Adipose tissue (tissue), 3 donors: Measurements from ENCODE around the gene CDCA4. TPM values are rescaled to one million over a fixed set of nuclear protein-coding genes. Genes with fewer than 3 reads are reported as not detected.

ENCODE experiments used
- H3K27ac ChIP-seq: one replicate; pipeline ENCODE4 v1.5.1; 2013; ENCODE audit warnings: low read depth, low read length
- WGBS, 3 donors: extraction: QIAGEN DNeasy Blood & Tissue Kit; methylation state at CpG; one replicate each; pipeline ENCODE4 v1.1.7; 2013; 5-methylcytosine and 5-hydroxymethylcytosine counted together
- polyA plus RNA-seq, 3 donors: library from polyadenylated mRNA; stranded (reverse); fragments of 200-250 nt; gene quantifications; one replicate each; pipeline ENCODE4 v1.2.3, GENCODE V29; 2013
- donor health status: healthy with polysubstance abuse.
- donor health status: Bipolar disorder and iron deficiency.
- donor health status: healthy.

Gene CDCA4
- polyA plus RNA-seq, 3 donors = 2.5 to 4.0 (median 3.5) TPM

GRCh38 chr14:105023144-105023543, 2.3 kb upstream of the CDCA4 start:
- 67 to 76% (median 72%) methylated on average over 11 of the region's 11 CpGs for WGBS, 3 donors
- no peak overlapping the region for H3K27ac ChIP-seq

GRCh38 chr14:105022276-105022670, 1.4 kb upstream of the CDCA4 start:
- H3K27ac ChIP-seq = no peak overlapping the region
- WGBS, 3 donors = 58 to 90% (median 87%) methylated on average over 2 of the region's 2 CpGs

GRCh38 chr14:105021656-105022275, 883 bp upstream of the CDCA4 start:
- no peak overlapping the region for H3K27ac ChIP-seq
- WGBS, 3 donors = 8 to 14% (median 13%) methylated on average over 20 of the region's 20 CpGs

GRCh38 chr14:105019861-105020814, 745 bp downstream of the CDCA4 start:
- peak overlapping the region; percentile 15 for H3K27ac ChIP-seq
- WGBS, 3 donors = 7 to 10% (median 7%) methylated on average over 43 to 75 of the region's 75 CpGs

- 82 to 90% (median 86%) methylated on average over 4 of the region's 4 CpGs for WGBS, 3 donors
- H3K27ac ChIP-seq = no peak overlapping the region
Observed at GRCh38 chr14:105018414-105018813, 2.5 kb downstream of the CDCA4 start.

GRCh38 chr14:105015905-105016304, 5.0 kb downstream of the CDCA4 start:
- no peak overlapping the region for H3K27ac ChIP-seq
- whole genome bisulfite sequencing, 3 donors = 67 to 89% (median 79%) methylated on average over 6 of the region's 6 CpGs

GRCh38 chr14:105015242-105015641, 5.6 kb downstream of the CDCA4 start:
- no peak overlapping the region for H3K27ac ChIP-seq
- 61 to 84% (median 76%) methylated on average over 9 of the region's 9 CpGs for WGBS, 3 donors

- 62 to 77% (median 76%) methylated on average over 4 of the region's 4 CpGs for WGBS, 3 donors
- no peak overlapping the region for H3K27ac ChIP-seq
Observed at GRCh38 chr14:105014631-105015030, 6.3 kb downstream of the CDCA4 start.

GRCh38 chr14:105014032-105014431, 6.9 kb downstream of the CDCA4 start:
- H3K27ac ChIP-seq = no peak overlapping the region
- WGBS, 3 donors = 77 to 96% (median 85%) methylated on average over 9 of the region's 9 CpGs

GRCh38 chr14:105013150-105013785, 7.6 kb downstream of the CDCA4 start:
- WGBS, 3 donors = 52 to 64% (median 55%) methylated on average over 8 of the region's 8 CpGs
- no peak overlapping the region for H3K27ac ChIP-seq

GRCh38 chr14:105012171-105012985, 8.5 kb downstream of the CDCA4 start:
- 60 to 78% (median 76%) methylated on average over 21 to 23 of the region's 23 CpGs for WGBS, 3 donors
- no peak overlapping the region for H3K27ac ChIP-seq

GRCh38 chr14:105011312-105011990, 9.4 kb downstream of the CDCA4 start:
- no peak overlapping the region for H3K27ac ChIP-seq
- 81 to 82% (median 82%) methylated on average over 29 of the region's 29 CpGs for WGBS, 3 donors

GRCh38 chr14:105010891-105011291, 10.0 kb downstream of the CDCA4 start:
- H3K27ac ChIP-seq = no peak overlapping the region
- WGBS, 3 donors = 74 to 80% (median 78%) methylated on average over 16 to 17 of the region's 17 CpGs

- 80 to 89% (median 89%) methylated on average over 4 of the region's 4 CpGs for WGBS, 3 donors
- H3K27ac ChIP-seq = no peak overlapping the region
Observed at GRCh38 chr14:105010106-105010505, 10.8 kb downstream of the CDCA4 start.

- 92 to 93% (median 92%) methylated on average over 18 to 19 of the region's 19 CpGs for WGBS, 3 donors
- H3K27ac ChIP-seq = no peak overlapping the region
Observed at GRCh38 chr14:105007593-105008264, 13.2 kb downstream of the CDCA4 start.

- 79 to 90% (median 90%) methylated on average over 17 to 21 of the region's 21 CpGs for WGBS, 3 donors
- H3K27ac ChIP-seq = no peak overlapping the region
Observed at GRCh38 chr14:105006831-105007592, 13.9 kb downstream of the CDCA4 start.
